Epithelial cell of proximal tubule (primary cell): ENCODE measurements around the gene SLC23A2. TPM values are rescaled to one million over a fixed set of nuclear protein-coding genes. Genes with fewer than 3 reads are reported as not detected.

Source experiments
- DNase-seq: peaks from one replicate; pipeline ENCODE4 v3.0.0-alpha.2; 2011; ENCODE audit warnings: low read depth
- H3K4me3 ChIP-seq: 2 replicates; pipeline ENCODE4 v1.5.1; 2011; ENCODE audit warnings: low read depth, mild to moderate bottlenecking, low read length
- total RNA-seq: library from RNA; depleted of rRNA; stranded (reverse); fragments of >200 nt; gene quantifications from 2 replicates; pipeline ENCODE4 v1.2.3, GENCODE V29; 2015
- TF ChIP-seq, protein P1 (sequence below): conservative IDR thresholded peaks from 2 replicates; pipeline ENCODE4 v1.5.1; 2012; ENCODE audit warnings: low read depth, mild to moderate bottlenecking, low read length

Gene SLC23A2
- total RNA-seq, 1 donor from 2014 or later: 5.3 TPM

DNA sequence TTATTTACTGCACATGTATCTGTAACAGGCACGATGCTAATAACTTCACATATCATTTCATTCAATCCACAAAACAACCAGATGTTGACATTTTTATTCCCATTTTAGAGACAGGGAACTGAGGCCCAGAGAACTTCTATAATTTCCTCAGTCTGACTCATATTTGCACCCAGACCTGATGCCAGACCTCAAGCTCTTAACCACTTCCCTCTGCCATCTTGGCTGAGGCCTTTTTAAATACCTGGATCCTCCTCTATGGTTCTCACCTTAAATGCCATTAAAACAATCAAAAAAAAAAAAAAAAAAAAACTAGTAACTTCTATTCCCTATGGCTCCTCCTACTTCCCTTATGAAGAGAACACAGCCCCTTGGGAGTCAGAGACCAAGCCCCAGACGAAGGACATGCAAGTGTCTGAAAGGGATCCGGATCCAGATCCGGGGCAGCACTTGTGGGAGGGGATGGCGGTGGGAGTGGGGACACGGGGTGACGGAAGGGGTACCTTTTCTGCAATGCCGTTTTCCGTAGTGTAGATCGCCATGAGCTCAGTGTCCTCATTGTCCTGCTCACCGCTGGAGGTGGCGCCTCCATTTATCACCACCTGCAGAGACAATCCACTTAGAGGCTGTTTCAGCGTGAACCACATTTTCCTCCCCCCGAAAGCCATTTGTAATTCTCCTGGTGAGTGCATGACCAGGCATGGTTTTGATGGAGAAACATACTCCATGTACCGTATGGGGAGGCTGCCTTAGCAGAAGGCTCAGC is 88.7 kb downstream of the SLC23A2 start:
- H3K4me3 ChIP-seq: no peak overlapping the region
- DNase-seq: no peak
- TF ChIP-seq, protein P1, sequence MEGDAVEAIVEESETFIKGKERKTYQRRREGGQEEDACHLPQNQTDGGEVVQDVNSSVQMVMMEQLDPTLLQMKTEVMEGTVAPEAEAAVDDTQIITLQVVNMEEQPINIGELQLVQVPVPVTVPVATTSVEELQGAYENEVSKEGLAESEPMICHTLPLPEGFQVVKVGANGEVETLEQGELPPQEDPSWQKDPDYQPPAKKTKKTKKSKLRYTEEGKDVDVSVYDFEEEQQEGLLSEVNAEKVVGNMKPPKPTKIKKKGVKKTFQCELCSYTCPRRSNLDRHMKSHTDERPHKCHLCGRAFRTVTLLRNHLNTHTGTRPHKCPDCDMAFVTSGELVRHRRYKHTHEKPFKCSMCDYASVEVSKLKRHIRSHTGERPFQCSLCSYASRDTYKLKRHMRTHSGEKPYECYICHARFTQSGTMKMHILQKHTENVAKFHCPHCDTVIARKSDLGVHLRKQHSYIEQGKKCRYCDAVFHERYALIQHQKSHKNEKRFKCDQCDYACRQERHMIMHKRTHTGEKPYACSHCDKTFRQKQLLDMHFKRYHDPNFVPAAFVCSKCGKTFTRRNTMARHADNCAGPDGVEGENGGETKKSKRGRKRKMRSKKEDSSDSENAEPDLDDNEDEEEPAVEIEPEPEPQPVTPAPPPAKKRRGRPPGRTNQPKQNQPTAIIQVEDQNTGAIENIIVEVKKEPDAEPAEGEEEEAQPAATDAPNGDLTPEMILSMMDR: no peak

DNA sequence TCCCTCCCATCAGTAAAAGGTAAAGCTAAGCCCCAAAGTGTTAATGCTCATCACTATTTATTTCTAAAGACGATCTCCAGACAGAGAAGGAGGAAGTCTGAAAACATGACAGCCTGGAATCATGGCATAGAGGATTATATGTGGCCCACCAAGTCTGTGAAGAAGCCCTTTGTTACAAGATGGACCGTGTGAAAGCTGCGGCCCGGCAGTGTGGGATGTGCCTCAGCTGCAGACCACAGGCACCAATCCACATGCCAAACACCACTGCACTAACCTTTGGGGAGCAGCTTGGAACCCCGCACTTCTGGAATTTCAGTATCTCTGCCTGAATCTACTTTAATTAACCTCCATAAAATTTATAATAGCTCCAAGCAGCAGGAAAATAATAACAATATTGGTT is 90.4 kb downstream of the SLC23A2 start:
- H3K4me3 ChIP-seq: no peak overlapping the region
- DNase-seq: no peak
- TF ChIP-seq, protein P1: no peak

DNA sequence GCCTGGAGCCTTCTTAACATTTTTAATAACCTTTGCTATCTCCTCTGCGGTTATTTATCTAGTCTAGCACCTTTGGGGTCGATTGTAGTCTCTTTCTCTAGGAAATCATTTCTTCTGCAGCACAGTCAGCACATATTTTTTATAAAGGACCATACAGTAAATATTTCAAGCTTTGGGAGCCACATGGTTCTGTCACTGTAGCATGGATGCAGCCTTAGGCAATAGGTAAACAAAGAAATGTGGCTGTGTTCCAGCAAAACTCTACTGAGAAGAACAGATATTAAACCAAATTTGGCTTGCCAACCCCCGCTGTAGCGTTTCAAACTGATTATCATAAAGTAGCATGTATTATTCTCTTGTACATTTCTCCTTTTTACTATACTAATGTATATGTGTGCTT is 95.7 kb downstream of the SLC23A2 start:
- DNase-seq: no peak
- TF ChIP-seq, protein P1: no peak
- no peak overlapping the region for H3K4me3 ChIP-seq

DNA sequence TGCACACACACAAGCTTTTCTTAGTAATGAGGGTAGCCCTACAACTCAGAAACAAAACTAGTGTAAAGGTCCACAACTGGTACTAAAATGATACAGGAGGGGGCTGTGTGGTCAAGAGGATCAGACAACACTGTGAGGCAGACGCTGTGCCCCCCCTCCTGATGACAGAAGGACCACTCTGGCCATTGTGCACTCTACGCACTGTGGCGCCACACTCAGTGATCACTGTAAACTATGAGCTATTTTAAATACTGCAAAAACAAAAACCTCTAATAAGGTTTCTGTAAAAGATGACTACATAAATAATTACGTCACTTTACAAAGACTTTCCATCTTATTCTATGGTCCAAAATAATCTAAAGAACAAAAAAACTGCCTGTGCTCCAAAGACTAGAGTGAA is 96.1 kb downstream of the SLC23A2 start:
- TF ChIP-seq, protein P1: no peak
- no peak overlapping the region for H3K4me3 ChIP-seq
- no peak for DNase-seq

DNA sequence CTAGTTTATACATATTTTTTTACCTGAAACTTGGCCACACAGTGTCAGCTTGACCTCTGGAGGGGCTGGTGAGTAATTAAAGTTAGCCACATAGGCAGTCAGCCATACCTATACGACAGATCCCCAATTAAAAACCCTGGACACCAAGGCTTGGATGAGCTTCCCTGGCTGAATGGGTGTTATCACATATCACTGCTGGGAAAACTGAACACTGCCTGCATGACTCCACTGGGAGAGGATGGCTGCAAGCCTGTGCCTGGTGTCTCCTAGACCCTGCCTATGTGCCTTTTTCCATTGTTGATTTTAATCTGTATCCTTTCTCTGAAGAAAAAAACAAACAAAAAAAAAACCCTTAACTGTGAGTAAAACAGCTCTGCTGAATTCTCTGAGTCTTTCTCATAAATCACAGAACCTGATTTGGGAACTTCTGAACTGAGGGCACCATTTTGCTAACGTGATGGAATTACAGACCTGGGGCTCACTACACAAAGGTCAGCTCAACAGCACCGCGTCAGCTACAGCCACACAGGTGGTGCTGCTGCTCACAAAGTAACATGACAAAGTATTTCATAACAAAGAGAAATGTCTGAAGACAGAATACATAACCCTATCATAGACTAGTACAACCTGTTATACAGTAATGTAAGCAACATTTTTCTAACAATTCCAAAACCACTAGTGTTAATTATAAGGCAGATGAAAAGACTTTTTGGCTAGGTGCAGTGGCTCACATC is 97.0 kb downstream of the SLC23A2 start:
- TF ChIP-seq, protein P1: no peak
- no peak overlapping the region for H3K4me3 ChIP-seq
- DNase-seq: no peak

DNA sequence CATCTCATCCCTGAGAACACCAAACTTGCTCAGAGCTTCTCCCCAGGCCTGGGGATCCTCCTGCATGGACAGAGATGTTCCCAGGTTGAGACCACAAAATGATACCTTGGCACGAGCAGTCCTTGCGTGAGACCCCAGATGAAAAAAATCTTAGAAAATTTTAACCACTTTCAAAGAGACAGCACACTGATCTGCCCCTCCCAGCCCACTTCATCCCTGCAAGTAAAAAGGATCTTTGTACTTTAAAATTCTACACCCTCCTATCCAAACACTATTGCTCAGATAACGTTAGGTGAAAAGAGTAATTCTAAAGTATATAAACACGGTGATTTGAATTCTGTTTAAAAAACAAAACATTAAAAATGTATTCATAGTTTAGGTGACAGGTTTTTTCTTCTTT is 98.5 kb downstream of the SLC23A2 start:
- TF ChIP-seq, protein P1: no peak
- DNase-seq: no peak
- H3K4me3 ChIP-seq: no peak overlapping the region
